Measurements from ENCODE around the gene CFAP54. TPM values are rescaled to one million over a fixed set of nuclear protein-coding genes. Genes with fewer than 3 reads are reported as not detected.

Gene CFAP54
- total and polyA plus RNA-seq, 2 experiments from 2014 or later: 0.07 to 0.76 TPM

GRCh38 chr12:96886998-96887677, 397.8 kb downstream of the CFAP54 start:
- Histone ChIP-seq H4K20me1 (replicated peaks; ENCODE audit: insufficient read depth) (no peaks in the 10 kb centered on the region), H3K4me3 (no peak overlapping the region), H3K36me3 (ENCODE audit: insufficient read depth) (no peaks in the 10 kb centered on the region), H3F3A (replicated peaks; ENCODE audit: low read depth) (no peaks in the 10 kb centered on the region), H3K4me2 (no peak overlapping the region), H3K9me2 (ENCODE audit: insufficient read depth) (no peaks in the 10 kb centered on the region), H3K27me3 (ENCODE audit: insufficient read depth) (no peaks in the 10 kb centered on the region), H3K27ac (ENCODE audit: low read depth) (no peak overlapping the region), H2AFZ (peak overlapping the region; percentile 60), H3K79me2 (replicated peaks; ENCODE audit: insufficient read depth) (no peaks in the 10 kb centered on the region), H3K4me1 (ENCODE audit: insufficient read depth) (0 out of 2 replicates have a peak, but pooled peaks cover 3% of the 10 kb centered on the region)
- DNase-seq (ENCODE audit: low spot score) (peak; percentile 43), ATAC-seq (peak; percentile 72)
- Mint-ChIP-seq H3K27ac (no peak overlapping the region), H3K27me3 (ENCODE audit: insufficient read depth, low read depth, poor library complexity) (no peaks in the 10 kb centered on the region), H3K36me3 (ENCODE audit: low read depth) (no peaks in the 10 kb centered on the region), H3K4me3 (no peak overlapping the region), H3K9me3 (no peaks in the 10 kb centered on the region), H3K4me1 (peaks cover 4% of the 10 kb centered on the region; the same call in 1 of the 3 replicates)
- TF ChIP-seq ZNF462 (CRISPR knock-in tag; IDR thresholded peaks at IDR 0.05) (no peak), REST (IDR thresholded peaks at IDR 0.05; ENCODE audit: unreplicated experiment) (no peak), CREB1 (CRISPR knock-in tag; IDR thresholded peaks at IDR 0.05; ENCODE audit: low read depth) (no peak), EZH2 (IDR thresholded peaks at IDR 0.05; ENCODE audit: low read depth, unreplicated experiment) (no peak), NANOG (IDR thresholded peaks at IDR 0.05; ENCODE audit: borderline replicate concordance) (no peak), ZNF114 (CRISPR knock-in tag; IDR thresholded peaks at IDR 0.05) (no peak)
